Stomach (tissue), 9 donors: ENCODE measurements around the gene PDE6A. TPM values are rescaled to one million over a fixed set of nuclear protein-coding genes. Genes with fewer than 3 reads are reported as not detected.

Experiments used
- DNase-seq, 2 donors: peaks; one replicate each; pipeline versions ENCODE4 v3.0.0 to v3.0.0-alpha.2; 2013 to 2019
- H3K27ac ChIP-seq, 5 donors: fragments of 200-600 bp in 4 of 5; sonication (generic) in 4 of 5; one replicate each; pipeline ENCODE4 v1.5.1; 2013 to 2019; ENCODE audit warnings: mild to moderate bottlenecking in 1 of 5, moderate library complexity in 1 of 5
- H3K27me3 ChIP-seq, 3 donors: fragments of 200-600 bp; sonication (generic); one replicate each; pipeline ENCODE4 v1.5.1; 2017 to 2019; ENCODE audit warnings: mixed run types in 1 of 3
- H3K36me3 ChIP-seq, 4 donors: fragments of 200-600 bp; sonication (generic); 1 replicate in 3 of 4; 2 replicates in 1 of 4; pipeline ENCODE4 v1.5.1; 2016 to 2019
- H3K4me1 ChIP-seq, 4 donors: fragments of 200-600 bp; sonication (generic); one replicate each; pipeline ENCODE4 v1.5.1; 2016 to 2019
- H3K4me3 ChIP-seq, 4 donors: fragments of 200-600 bp; sonication (generic) in 3 of 4; one replicate each; pipeline ENCODE4 v1.5.1; 2016 to 2019; ENCODE audit warnings: mild to moderate bottlenecking in 1 of 4
- H3K9me3 ChIP-seq, 4 donors: fragments of 200-600 bp; sonication (generic); one replicate each; pipeline ENCODE4 v1.5.1; 2016 to 2019
- CTCF ChIP-seq, 7 experiments: fragments of 450-650 bp in 4 of 7; fragments of 200-600 bp in 3 of 7; sonication (generic) in 3 of 7; IDR thresholded peaks; one replicate each; pipeline ENCODE4 v1.5.1; 2016 to 2019; ENCODE audit warnings: antibody characterized with exemption in 7 of 7, control low read depth in 2 of 7, mild to moderate bottlenecking in 1 of 7
- EP300 ChIP-seq: sonication (generic); formaldehyde crosslinking; IDR thresholded peaks from one replicate; pipeline ENCODE4 v1.6.1; 2017; ENCODE audit warnings: antibody characterized with exemption
- POLR2A ChIP-seq, 4 donors: fragments of 450-650 bp; IDR thresholded peaks; one replicate each; pipeline ENCODE4 v1.6.1; 2016; ENCODE audit warnings: antibody characterized with exemption in 4 of 4, control low read depth in 2 of 4, mild to moderate bottlenecking in 1 of 4, moderate library complexity in 1 of 4
- POLR2AphosphoS5 ChIP-seq, 3 donors: sonication (generic); formaldehyde crosslinking; IDR thresholded peaks; one replicate each; pipeline ENCODE4 v1.6.1; 2016; ENCODE audit warnings: antibody characterized with exemption in 3 of 3
- WGBS, 5 donors: extraction: QIAGEN DNeasy Blood & Tissue Kit in 3 of 5; methylation state at CpG; one replicate each; pipeline versions ENCODE4 v1.1.5 to v1.1.7; 2013 to 2018; 5-methylcytosine and 5-hydroxymethylcytosine counted together
- intact Hi-C: fragments of 100-400 bp; cut with DNase I; formaldehyde crosslinking; loops from one replicate; pipeline ENCODE4 v1.15.1; 2023; ENCODE audit warnings: low total_unique reads
- polyA plus RNA-seq, 3 donors: library from polyadenylated mRNA; stranded (reverse); fragments of 200-250 nt; gene quantifications; one replicate each; pipeline ENCODE4 v1.2.3, GENCODE V29; 2013
- total RNA-seq, 5 donors: library from RNA; depleted of rRNA; stranded (reverse); fragments of >200 nt; gene quantifications; one replicate each; pipeline versions ENCODE4 v1.1.0 to v1.2.3, GENCODE V29; 2014 to 2016
- donor health status: healthy with polysubstance abuse.
- donor health status: Bipolar disorder and iron deficiency.
- donor health status: healthy.

PDE6A gene
- total and polyA plus RNA-seq, 8 donors, result under 0.01 to 0.80 TPM; not detected in 6

GRCh38 chr5:149837680-149838269 is 106.8 kb downstream of the PDE6A start:
- Histone ChIP-seq H3K27me3 (no peaks in the 10 kb centered on the region), H3K9me3 (no peaks in the 10 kb centered on the region), H3K4me3 (no peak overlapping the region), H3K36me3 (peaks cover 11 to 84% (median 79%) of the 10 kb centered on the region in 4 donors), H3K27ac (no peak overlapping the region), H3K4me1 (peaks cover 0 to 11% (median 1%) of the 10 kb centered on the region in 4 donors)
- 24 to 38% (median 33%) methylated on average over 7 of the region's 7 CpGs for WGBS, 5 donors
- peak in 3 of 7 experiments; percentile 12 to 40 (median 12) for TF ChIP-seq CTCF (IDR thresholded peaks at IDR 0.05)
- no peak for TF ChIP-seq POLR2A (IDR thresholded peaks at IDR 0.05)
- intact Hi-C loops, result no loop called here
- DNase-seq, result peak; percentile 49 to 80

DNA sequence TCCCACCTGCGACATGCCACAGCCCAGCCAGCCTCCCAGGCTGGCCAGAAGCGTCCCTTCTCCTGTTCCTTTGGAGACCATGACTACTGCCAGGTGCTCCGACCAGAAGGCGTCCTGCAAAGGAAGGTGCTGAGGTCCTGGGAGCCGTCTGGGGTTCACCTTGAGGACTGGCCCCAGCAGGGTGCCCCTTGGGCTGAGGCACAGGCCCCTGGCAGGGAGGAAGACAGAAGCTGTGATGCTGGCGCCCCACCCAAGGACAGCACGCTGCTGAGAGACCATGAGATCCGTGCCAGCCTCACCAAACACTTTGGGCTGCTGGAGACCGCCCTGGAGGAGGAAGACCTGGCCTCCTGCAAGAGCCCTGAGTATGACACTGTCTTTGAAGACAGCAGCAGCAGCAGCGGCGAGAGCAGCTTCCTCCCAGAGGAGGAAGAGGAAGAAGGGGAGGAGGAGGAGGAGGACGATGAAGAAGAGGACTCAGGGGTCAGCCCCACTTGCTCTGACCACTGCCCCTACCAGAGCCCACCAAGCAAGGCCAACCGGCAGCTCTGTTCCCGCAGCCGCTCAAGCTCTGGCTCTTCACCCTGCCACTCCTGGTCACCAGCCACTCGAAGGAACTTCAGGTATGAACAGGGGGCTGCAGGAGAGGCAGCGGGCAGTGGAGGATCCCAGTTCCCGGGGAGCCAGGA is 108.0 kb downstream of the PDE6A start:
- peaks cover 7 to 84% (median 78%) of the 10 kb centered on the region in 4 donors for H3K36me3 ChIP-seq
- peaks cover 0 to 11% (median 1%) of the 10 kb centered on the region in 4 donors for H3K4me1 ChIP-seq
- H3K9me3 ChIP-seq, result no peaks in the 10 kb centered on the region
- H3K27ac ChIP-seq, result no peak overlapping the region
- DNase-seq, result no peak
- no peak overlapping the region for H3K4me3 ChIP-seq
- 78 to 90% (median 85%) methylated on average over 10 to 18 of the region's 18 CpGs for WGBS, 5 donors
- H3K27me3 ChIP-seq, result no peaks in the 10 kb centered on the region
- TF ChIP-seq EP300, result no peak
- no peak for TF ChIP-seq CTCF (IDR thresholded peaks at IDR 0.05)
- no peak for TF ChIP-seq POLR2AphosphoS5 (IDR thresholded peaks at IDR 0.05)
- TF ChIP-seq POLR2A (IDR thresholded peaks at IDR 0.05), result no peak
- intact Hi-C loops, result no loop called here

GRCh38 chr5:149834246-149834855 is 110.2 kb downstream of the PDE6A start:
- Histone ChIP-seq H3K27ac (no peak overlapping the region), H3K9me3 (no peaks in the 10 kb centered on the region), H3K27me3 (no peaks in the 10 kb centered on the region), H3K4me3 (no peak overlapping the region), H3K36me3 (peaks cover 16 to 75% (median 71%) of the 10 kb centered on the region in 4 donors), H3K4me1 (peaks cover 0 to 6% (median 1%) of the 10 kb centered on the region in 4 donors)
- TF ChIP-seq POLR2AphosphoS5 (IDR thresholded peaks at IDR 0.05) (no peak), CTCF (IDR thresholded peaks at IDR 0.05) (peak in 5 of 7 experiments; percentile 42 to 65 (median 48)), EP300 (no peak), POLR2A (IDR thresholded peaks at IDR 0.05) (no peak)
- peak; percentile 61 to 93 for DNase-seq
- WGBS, 5 donors, result 34 to 53% (median 51%) methylated on average over 5 of the region's 5 CpGs
- intact Hi-C loops, result loop anchor here (5.0 kb wide), 1 partner anchor 158 kb away; no protein-coding TSS in a partner anchor

DNA sequence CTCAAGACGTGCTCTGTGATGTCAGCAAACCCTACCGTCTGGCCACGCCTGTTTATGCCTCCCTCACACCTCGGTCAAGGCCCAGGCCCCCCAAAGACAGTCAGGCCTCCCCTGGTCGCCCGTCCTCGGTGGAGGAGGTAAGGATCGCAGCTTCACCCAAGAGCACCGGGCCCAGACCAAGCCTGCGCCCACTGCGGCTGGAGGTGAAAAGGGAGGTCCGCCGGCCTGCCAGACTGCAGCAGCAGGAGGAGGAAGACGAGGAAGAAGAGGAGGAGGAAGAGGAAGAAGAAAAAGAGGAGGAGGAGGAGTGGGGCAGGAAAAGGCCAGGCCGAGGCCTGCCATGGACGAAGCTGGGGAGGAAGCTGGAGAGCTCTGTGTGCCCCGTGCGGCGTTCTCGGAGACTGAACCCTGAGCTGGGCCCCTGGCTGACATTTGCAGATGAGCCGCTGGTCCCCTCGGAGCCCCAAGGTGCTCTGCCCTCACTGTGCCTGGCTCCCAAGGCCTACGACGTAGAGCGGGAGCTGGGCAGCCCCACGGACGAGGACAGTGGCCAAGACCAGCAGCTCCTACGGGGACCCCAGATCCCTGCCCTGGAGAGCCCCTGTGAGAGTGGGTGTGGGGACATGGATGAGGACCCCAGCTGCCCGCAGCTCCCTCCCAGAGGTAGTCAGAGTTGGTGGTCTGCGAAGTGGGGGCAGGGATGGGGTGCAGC is 111.3 kb downstream of the PDE6A start:
- no peaks in the 10 kb centered on the region for H3K27me3 ChIP-seq
- no peak for DNase-seq
- no peak overlapping the region for H3K4me3 ChIP-seq
- 89 to 93% (median 92%) methylated on average over 23 to 30 of the region's 30 CpGs for WGBS, 5 donors
- intact Hi-C loops, result loop anchor here (5.0 kb wide), 1 partner anchor 159 kb away; no protein-coding TSS in a partner anchor
- peaks cover 0 to 8% (median 3%) of the 10 kb centered on the region in 4 donors for H3K4me1 ChIP-seq
- H3K27ac ChIP-seq, result no peak overlapping the region
- TF ChIP-seq CTCF (IDR thresholded peaks at IDR 0.05), result no peak
- H3K9me3 ChIP-seq, result no peaks in the 10 kb centered on the region
- H3K36me3 ChIP-seq, result peaks cover 16 to 70% (median 63%) of the 10 kb centered on the region in 4 donors
